ENCODE results near the gene SPACA6.

- TF ChIP-seq CTCF (IDR thresholded peaks at IDR 0.05) (no peak), ZFX (IDR thresholded peaks at IDR 0.05; ENCODE audit: borderline replicate concordance) (no peak)
These were observed 58.5 kb downstream of the SPACA6 start, which contains the start of gene FPR1 for GRCh38 chr19:51751655-51752054.
